NCI-H510A (cell line): ENCODE measurements around the gene TNNI2.
"Not testable (repeated sequence)": the region's sequence is repeated elsewhere in the genome, so short reads cannot be mapped to it uniquely, and the experiment has no call there.

Experiments used
- DNase-seq: peaks from one replicate; lab custom pipeline; 2025; lab: John Stamatoyannopoulos, UW

The TNNI2 gene

DNA sequence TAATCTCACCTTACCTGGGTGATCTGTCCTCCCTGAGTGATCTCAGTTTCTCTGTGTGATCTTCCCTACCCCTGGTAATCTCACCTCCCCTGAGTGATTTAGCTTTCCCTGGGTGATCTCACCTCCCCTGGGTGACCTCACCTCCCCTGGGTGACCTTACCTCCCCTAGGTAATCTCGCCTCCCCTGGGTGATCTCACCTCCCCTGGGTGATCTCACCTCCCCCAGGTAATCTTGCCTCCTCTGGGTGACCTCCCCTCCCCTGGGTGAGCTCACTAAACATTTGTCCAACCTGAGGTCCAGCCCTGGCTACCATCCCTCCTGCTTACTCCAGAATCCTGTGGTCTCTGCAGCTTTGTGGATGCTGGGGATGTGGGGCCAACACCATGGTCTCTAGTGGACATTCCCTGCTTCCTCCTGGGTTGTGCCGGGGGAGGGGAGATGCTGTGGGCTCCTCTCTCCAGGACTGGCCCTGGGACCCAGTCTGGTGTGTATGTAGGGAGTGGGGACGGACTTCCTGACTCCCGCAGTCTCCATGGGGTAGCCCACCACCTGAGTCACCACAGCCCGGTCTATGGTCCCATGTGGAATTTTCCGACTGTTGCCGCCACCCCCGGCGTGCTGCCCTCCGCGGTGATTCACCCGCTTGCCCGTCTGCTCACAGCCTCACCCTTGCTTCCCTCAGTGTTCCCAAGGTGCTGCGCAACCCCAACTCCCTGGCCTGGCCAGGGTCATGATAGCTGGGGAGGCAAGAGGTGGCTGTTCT, 24.0 kb downstream of the TNNI2 start:
- DNase-seq, result no peak

DNA sequence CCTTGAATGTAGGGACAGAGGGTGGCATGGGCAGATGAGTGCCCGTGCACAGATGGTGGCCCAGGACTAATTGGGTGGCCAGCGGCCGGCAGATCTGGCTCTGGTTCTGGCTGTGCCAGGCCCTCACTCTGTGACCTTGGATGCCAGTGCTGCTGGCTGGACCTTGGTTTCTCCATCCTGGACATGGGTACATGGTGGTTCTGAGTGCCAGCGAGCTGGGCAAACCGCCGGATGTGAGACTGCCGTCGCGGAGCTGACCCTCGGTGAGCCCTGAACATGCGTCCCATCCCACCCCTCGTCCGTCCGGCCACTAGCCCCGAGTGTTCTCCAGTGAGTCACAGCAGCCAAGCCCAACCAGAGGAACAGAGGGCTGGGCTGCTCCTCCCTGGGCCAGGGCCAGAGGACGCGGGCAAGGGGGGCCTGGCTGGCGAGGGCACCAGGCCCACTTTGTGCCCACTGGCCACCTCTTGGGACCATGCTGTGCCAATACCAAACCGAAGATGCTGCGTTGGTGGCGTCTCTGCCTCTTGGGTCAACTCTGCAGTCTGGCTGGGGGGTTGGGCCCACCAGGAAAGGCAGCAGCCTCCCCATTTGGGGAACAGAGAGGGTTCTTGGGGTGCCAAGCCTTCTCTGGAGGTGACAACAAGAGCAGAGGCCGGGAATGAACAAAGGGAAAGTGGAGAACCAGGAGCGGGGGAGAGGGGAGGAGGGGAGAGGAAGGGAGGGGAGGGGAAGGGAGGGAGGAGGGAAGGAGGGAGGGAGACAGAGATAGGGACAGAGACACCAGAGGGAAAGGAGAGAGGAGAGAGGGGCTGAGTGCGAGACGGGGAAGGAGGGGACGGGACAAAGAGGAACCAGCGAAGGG, 24.8 kb downstream of the TNNI2 start:
- DNase-seq, result no peak

DNA sequence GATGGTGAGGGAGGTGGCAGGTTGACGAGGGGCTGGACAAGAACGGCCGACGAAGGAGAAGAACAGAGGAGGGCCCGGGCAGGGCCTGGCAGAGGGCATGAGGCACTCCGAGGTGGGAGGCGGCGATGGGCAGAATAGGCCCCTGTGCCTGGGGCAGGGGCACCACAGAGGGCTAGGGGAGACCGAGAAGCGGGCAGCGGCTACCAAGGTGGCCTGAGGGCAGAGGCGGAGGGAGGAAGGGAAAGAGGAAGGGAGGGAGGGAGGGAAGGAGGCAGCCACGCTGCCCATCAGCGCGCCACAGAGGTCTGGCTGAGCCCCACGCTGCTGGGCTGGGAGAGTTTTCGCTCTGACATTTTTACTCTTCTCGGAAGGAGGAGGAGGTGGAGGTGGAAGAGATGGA, 25.4 kb downstream of the TNNI2 start:
- no peak for DNase-seq

DNA sequence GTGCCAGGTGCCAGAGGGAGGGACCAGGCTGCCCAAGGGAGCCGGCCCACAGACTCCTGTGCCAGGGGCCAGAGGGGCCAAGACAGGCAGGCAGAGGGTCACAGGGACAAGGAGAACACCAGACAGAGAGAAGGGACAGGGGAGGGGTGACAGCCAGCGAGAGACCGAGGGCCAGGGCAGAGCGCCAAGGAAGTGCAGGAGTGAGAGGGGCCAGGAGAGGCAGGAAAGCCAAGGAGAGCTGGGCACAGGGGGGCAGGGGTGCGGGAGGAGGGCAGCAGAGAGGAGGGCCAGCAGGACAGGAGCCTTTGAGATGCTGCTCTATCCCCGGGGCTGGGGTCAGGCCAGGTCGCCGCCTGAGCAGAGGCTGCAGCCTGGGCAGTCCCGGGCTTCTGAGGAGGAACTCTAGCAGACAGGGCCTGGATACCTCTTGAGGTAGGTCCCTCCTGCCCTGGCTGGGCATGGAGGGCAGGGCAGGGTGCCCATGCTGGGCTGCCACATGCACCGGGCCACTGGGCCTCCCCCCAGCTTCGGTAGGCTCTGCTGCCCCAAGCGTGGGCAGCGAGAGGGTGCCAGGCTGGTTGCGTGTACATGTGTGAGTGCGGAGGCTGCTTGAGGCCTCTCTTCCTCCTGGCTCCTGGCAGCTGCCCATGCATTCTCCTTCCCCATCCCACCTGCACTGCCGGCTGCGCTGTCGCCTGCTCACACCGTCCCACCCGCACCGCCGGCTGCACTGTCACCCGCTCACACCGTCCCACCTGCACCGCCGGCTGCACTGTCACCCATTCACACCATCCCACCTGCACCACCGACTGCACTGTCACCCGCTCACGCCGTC, 26.3 kb downstream of the TNNI2 start:
- DNase-seq, result no peak

DNA sequence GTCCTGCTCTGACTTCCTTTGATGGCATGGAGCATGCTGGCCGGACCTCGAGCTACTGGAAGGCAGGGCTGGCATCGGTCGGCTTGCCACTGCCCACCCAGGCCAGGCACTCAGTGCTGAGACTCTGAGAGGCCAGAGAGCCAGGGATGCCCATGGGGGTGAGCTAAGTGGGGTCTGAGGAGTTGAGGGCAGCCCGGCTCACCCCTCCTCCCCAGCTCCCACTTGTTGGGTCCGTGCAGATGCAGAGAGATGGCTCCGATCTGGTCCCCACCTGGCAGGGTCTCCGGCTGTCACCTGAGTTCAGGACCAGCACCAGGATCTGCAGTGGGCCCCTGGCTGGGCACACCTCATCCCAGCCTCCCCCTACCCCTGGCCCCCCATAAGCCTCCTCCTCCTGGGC, 27.4 kb downstream of the TNNI2 start:
- DNase-seq, result no peak

DNA sequence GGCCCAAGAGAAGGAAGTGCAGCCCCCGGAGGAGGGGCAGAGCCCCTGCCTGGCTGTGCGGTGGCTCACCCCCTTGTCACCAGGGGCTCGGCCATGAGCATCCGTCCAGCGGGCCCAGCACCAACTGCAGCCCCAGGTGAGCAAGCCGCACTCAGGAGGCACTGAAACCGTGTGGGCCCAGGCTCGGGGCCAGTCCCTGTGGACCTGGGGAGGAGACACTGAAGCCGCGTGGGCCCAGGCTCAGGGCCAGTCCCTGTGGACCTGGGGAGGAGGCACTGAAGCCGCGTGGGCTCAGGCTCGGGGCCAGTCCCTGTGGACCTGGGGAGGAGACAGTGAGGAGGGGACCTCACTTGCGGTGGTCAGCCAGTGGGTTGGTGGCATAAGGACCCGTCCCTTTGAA, 28.0 kb downstream of the TNNI2 start:
- DNase-seq, result no peak

DNA sequence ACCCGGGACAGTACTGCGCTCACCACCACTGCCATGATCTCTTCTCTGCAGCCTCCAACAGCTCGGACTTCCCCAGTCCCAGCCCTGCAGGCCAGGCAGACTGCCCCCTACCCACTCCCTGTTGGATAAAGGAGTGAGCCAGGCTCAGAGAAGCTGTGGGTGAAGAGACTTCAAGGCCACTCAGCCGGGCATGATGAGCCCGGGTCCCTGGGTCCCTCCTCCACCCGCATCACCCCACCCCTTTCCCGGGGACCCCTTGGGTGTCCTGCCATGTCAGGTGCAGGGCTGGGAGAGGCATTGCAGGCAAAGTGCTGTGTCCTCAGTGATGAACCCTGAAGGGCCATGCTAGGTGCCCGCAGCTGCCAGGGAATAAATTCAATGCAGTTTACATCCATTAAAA, 28.6 kb downstream of the TNNI2 start:
- no peak for DNase-seq

DNA sequence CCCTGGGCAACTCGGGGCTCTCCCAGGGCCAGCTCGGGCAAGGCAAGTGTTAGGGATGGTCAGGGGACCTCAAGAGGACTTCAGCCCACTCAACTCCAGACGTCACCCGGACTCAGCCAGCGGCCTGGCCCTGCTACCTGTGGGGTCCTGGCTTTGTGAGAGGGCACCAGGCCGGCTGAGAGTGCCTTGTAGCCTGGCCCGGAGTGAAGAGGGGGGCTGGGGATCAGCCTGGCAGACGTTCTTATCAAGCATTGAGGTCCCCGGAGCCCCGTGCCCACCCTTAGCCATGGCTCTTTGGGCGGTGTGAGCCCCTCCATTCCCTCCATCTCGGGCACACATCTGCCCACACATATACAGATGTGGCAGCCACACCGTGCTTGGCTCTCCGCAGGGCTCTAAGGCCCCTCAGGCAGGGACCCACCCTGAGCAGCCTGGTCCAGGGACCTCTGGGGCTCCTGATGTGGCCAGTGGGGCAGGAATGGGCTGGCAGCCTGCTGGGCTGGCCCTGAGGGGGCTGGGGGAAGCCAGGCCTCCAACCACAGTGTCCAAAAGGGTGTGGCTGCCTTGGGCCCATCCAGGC, 29.4 kb downstream of the TNNI2 start:
- no peak for DNase-seq

DNA sequence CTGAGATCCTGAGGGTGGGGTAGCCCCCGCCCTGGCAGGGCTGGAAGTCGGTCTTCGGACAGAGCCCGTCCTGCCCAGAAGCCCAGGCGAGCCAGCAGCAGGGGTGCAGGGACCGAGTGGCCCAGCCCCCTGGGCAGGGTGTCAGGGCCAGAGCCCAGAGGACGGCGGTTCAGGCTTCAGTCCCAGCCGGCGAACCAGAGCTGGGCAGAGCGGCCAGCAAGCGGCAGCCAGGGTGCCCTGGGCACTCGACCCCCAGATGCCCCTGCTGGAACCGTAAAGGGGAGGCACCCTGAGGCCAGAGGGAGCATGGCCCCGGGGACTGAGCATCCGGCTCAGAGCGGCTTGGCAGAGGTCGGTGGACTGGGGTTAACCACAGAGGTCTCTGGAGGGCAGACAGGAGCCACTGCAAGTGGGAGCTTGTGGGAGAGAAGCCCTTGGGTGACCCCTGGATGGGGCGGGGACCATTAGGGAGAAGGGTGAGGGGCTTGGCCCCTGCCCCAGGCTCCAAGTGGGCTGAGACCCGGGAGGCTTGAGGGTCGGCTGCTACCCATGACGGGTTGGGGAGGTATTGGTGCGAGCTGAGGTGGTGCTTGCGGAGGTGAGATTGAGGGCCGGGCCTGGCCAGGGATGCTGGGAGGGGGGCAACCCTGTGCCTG, 30.0 kb downstream of the TNNI2 start:
- no peak for DNase-seq

DNA sequence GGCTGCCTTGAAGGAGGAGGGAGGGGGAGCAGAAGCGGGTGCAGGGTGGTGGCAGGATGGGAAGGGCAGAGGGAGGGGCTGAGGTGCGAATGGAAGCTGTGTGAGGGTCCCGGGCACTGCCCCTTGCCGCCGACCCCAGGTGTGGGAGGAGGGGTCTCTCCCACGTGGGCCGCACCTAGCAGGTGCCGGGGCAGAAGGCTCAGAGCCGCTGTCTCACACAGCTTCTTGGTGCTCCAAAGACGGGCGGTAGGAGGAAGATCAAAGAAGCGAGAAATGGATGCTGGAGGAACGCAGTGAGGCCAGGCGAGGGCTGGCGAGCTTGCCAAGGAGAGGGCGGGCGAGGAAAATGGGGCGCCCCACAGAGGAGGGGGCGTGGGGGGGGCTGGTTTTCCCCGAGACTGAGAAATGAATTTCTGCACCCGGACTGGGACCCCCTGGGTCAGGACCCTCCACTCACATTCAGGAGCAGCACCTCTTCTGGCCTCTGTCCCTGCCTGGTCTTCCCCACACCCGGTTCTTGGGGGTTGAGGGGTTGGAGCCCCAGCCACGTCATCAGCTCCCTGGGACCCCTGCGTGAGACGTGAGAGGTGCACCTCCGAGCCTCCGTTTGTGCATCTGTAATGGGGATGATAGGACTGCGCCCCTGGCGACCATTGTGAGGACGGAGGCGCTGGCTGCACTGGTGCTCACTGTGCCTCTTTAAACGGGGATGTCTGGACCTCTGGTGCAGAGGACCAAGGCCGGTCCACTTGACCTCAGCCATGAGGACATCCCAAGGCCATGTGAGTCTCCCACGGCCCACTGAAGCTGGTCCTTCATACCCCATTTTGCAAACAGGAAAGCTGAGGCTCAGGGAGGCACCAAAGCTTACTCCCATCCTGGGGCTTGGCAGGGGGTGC, 30.9 kb downstream of the TNNI2 start:
- DNase-seq, result no peak

DNA sequence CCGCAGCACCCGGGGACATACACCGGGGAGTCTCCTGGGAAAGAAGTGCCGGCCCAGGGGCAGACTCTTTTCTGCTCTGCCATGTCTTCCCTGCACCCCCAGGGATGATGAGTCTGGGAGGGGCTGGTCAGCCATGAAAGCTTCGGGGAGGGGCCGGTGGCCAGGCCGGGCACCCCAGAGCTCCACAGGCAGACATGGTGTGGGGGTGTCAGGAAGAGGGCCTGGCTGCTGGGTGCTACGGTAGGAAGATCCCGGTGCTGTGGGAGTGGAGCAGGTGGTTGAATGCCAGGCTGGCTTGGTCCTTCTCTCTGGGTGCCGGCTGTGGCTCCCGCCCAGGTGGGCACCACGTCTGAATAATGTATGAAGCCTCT, 31.5 kb downstream of the TNNI2 start:
- no peak for DNase-seq

DNA sequence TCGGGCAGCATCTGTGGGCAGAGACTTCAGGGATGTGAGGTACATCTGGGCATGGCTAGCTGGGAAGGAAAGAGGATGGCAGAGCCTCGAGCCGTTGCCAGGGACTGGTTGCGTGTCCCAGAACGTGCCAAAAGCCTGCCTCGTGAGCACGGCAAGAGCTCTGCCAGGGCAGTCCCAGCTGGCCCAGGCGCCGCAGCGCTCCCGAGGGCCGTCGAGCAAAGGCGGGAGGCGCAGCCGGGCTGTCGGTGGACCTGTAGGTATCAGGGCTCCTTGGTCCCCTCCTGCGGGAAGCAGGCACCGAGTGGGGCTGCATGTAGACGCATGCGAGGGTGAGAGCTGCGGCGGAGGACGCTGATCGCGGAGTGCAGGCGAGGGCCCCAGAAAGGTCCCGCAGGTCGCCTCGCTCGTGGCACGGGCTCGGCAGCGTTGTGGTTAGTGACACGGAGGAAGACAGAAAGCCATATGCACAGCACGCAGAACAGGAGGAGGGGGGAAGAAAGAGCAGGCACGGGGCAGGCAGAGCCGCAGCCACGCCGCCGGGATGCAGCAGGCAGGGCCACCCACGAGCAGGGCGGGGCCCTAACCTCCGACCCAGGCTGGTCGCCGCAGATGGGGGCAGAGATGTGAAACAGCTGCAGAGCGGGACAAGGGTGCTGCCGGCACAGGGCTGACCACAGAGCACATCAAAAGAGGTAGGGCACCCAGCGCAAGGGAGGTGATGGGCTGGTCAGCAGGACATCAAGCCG, 32.1 kb downstream of the TNNI2 start:
- no peak for DNase-seq

DNA sequence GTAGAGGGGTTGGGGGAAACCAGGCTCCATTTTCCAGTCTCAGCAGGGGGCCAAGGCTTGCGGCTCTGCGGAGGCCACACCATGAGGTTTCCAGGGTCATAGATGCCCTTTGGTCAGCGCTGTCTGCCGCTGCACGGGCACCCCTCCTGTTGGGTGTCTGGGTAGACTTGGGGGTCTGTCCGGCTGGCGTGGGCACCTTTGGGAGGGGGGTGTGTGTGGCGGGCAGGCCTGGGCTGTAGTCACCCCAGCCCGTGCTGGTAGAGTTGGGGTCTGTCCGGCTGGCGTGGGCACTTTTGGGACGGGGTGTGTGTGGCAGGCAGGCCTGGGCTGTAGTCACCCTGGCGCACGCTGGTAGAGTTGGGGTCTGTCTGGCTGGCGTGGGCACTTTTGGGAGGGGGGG, 32.8 kb downstream of the TNNI2 start:
- DNase-seq, result no peak

DNA sequence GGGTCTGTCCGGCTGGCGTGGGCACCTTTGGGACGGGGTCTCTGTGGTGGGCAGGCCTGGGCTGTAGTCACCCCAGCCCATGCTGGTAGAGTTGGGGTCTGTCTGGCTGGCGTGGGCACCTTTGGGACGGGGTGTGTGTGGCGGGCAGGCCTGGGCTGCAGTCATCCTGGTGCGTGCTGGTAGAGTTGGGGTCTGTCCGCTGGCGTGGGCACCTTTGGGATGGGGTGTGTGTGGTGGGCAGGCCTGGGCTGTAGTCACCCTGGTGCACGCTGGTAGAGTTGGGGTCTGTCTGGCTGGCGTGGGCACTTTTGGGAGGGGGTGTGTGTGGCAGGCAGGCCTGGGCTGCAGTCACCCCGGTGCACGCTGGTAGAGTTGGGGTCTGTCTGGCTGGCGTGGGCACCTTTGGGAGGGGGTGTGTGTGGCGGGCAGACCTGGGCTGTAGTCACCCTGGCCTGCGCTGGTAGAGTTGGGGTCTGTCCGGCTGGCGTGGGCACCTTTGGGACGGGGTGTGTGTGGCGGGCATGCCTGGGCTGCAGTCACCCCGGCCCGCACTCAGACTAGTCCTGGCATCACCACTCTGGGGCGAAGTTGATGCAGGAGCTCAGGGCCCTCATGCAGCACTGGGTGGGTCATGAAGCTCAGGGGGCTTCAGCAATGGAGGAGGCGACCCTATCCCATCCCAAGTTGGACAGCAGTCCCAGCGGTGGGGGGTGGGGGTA, 33.6 kb downstream of the TNNI2 start:
- DNase-seq, result no peak

DNA sequence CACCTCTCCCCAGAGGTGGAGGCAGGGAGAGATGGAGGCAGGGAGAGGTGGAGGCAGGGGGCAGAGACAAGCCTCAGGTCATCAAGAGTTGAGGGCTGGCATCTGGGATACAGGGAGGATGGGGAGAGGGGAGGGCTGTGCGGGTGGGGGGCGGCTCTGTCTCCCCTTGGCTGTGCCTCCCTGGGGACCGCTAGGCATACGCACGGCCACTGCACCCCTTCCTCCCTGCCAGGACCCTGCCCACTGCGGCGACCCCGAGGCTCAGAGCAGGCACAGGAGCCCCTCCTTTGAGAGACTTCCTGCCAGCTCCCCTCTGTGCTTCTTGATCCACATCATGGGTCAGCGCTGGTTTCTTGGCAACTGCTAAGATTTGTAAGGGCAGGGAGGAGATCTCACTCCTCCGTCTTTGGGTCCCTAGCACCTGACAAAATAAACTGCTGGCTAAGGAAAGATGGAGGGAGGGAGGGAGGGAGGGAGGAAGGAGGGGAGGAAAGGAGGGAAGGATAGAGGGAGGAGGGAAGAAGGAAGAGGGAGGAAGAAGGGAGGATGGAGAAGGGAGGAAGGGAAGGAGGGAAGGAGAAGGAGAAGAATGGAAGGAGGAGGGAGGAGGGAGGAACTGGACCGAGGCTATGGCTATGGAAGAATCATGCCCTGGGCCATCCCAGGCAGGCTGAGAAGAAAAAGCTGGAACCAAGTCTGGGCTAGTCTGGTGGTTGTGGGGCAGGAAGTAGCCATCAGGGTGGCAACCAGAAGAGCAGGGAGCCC, 34.4 kb downstream of the TNNI2 start:
- no peak for DNase-seq

DNA sequence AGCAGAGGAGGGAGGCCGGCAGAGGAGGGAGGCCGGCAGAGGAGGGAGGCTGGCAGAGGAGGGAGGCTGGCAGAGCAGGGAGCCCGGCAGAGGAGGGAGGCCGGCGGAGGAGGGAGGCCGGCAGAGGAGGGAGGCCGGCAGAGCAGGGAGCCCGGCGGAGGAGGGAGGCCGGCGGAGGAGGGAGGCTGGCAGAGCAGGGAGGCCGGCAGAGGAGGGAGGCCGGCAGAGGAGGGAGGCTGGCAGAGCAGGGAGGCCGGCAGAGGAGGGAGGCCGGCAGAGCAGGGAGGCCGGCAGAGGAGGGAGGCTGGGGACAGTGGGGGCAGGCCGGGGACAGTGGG, 35.0 kb downstream of the TNNI2 start:
- not testable (repeated sequence) for DNase-seq

DNA sequence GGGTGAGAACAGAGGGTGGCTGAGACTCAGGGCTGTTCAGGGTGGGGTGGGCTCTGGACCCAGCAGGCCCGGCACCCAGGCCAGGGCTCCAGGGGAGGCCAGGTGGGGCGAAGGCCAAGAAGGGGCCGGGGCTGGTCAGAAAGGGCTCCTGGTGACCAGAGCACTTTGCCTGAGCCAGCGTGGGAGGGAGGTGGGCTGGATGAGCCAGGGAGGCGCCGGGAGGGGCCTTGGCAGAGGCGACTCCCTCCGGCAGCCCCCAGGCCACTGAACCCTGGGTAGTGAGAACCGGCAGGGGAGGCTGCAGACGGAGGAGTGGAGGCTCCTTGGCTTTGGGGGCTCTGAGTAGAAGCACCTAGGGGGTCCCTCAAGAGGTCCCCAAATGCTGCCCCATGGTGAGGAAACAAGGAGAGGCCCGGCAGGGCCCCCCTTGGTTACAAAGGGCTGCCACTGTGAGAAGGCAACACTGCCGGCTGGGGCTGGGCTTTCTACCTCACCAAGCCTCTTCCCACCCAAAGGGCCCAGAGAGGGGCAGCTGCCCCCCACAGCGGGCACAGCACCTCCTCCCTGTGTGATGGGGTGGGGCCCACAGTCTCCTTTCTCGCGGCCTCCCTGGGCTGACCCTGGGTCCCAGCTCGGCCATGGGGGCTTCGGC, 35.8 kb downstream of the TNNI2 start:
- DNase-seq, result not testable (repeated sequence)
